Stomach (tissue), 4 donors: ENCODE results near the gene RIPK1.

Experiments
- CTCF ChIP-seq, 7 experiments: fragments of 450-650 bp in 4 of 7; fragments of 200-600 bp in 3 of 7; sonication (generic) in 3 of 7; IDR thresholded peaks; one replicate each; pipeline ENCODE4 v1.5.1; 2016 to 2019; ENCODE audit warnings: antibody characterized with exemption in 7 of 7, control low read depth in 2 of 7, mild to moderate bottlenecking in 1 of 7
- POLR2A ChIP-seq, 4 donors: fragments of 450-650 bp; IDR thresholded peaks; one replicate each; pipeline ENCODE4 v1.6.1; 2016; ENCODE audit warnings: antibody characterized with exemption in 4 of 4, control low read depth in 2 of 4, mild to moderate bottlenecking in 1 of 4, moderate library complexity in 1 of 4
- POLR2AphosphoS5 ChIP-seq, 3 donors: sonication (generic); formaldehyde crosslinking; IDR thresholded peaks; one replicate each; pipeline ENCODE4 v1.6.1; 2016; ENCODE audit warnings: antibody characterized with exemption in 3 of 3

DNA sequence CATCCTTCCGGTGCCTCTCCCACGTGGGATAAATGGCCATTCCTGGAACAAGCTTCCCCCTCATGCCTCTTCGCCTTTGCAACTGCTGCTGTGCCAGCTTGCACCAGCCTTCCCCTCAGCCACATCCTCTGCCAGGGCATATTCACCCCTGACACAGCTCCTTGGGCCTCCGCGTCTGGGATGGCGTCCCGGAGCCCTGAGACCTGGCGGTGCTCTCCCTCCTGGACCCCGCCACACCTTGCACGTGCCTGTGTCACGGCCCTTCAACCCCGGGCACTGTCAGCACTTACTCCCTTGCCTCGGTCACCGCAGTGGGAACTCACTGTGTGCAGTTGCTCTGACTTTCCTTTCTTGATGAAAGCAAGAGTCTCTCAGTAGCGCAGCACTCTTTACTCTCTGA lies 63.4 kb downstream of the RIPK1 start:
- TF ChIP-seq POLR2A (IDR thresholded peaks at IDR 0.05) (no peak), POLR2AphosphoS5 (IDR thresholded peaks at IDR 0.05) (no peak), CTCF (IDR thresholded peaks at IDR 0.05) (no peak)
